Measurements from ENCODE around the gene KCNH2. TPM values are rescaled to one million over a fixed set of nuclear protein-coding genes. Genes with fewer than 3 reads are reported as not detected.
A peak's percentile ranks its signal among the peaks of the same experiment; 100 is the strongest.

KCNH2 gene
- total RNA-seq, 4 donors from 2014 or later: 0.70 TPM; not detected in 3

DNA sequence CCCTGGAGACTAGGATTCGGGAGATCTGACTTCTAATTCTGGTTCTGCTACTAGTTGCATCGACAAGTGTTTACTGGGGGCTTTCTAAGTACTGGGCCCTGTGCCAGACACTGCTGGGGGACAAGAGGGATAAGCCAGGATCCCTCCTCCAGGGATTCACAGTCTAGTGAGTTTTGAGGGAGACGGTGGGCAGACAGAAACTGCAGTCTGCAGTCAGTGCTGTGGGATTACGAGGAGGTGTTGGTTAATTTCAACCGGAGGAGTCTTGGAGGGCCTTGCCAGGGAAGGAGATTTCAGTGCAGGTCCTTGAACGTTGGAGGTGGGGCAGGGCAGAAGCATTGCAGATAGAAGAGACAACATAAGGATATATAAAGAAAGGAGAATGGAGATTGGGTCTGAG lies 3.5 kb upstream of the KCNH2 start:
- 66% methylated on average over 5 of the region's 6 CpGs for WGBS
- Histone ChIP-seq H3K27me3 (peaks cover 68% of the 10 kb centered on the region), H3K27ac (no peak overlapping the region), H3K9me3 (no peaks in the 10 kb centered on the region), H3K36me3 (no peaks in the 10 kb centered on the region), H3K4me1 (peaks cover 22% of the 10 kb centered on the region), H3K4me3 (no peak overlapping the region)
- TF ChIP-seq POLR2A (IDR thresholded peaks at IDR 0.05): no peak
- no peak for DNase-seq (ENCODE audit: low spot score in 2 of 2)

DNA sequence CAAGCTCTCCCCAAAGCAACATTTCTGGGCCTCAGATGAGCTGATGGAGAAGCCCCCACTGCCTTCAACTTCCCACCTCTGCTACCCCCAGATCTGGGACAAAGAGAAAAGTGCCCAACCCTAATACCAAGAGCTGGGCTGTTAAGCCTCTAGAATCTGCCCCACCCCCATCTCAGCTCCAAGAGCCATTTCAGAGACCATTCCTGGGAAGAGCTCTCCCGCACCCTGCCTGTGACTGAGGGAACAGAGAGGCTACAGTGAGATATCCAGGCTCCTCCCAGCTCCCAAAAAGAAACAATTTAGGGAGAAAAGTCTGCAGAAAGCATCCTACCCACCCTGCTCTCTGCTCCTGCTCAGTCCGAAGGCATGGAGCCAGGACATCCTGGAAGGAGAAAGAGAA lies 2.5 kb upstream of the KCNH2 start:
- H3K9me3 ChIP-seq: no peaks in the 10 kb centered on the region
- TF ChIP-seq POLR2AphosphoS5 (IDR thresholded peaks at IDR 0.05): no peak
- no peak for TF ChIP-seq CTCF (IDR thresholded peaks at IDR 0.05)
- no peak for TF ChIP-seq POLR2A (IDR thresholded peaks at IDR 0.05)
- no peak for TF ChIP-seq EP300 (IDR thresholded peaks at IDR 0.05)
- no peak overlapping the region for H3K27ac ChIP-seq
- WGBS: 47% methylated on average over 2 of the region's 2 CpGs
- no peaks in the 10 kb centered on the region for H3K36me3 ChIP-seq
- H3K27me3 ChIP-seq: peaks cover 75% of the 10 kb centered on the region
- H3K4me1 ChIP-seq: peaks cover 22% of the 10 kb centered on the region
- no peak overlapping the region for H3K4me3 ChIP-seq
- no peak for DNase-seq (ENCODE audit: low spot score in 2 of 2)

DNA sequence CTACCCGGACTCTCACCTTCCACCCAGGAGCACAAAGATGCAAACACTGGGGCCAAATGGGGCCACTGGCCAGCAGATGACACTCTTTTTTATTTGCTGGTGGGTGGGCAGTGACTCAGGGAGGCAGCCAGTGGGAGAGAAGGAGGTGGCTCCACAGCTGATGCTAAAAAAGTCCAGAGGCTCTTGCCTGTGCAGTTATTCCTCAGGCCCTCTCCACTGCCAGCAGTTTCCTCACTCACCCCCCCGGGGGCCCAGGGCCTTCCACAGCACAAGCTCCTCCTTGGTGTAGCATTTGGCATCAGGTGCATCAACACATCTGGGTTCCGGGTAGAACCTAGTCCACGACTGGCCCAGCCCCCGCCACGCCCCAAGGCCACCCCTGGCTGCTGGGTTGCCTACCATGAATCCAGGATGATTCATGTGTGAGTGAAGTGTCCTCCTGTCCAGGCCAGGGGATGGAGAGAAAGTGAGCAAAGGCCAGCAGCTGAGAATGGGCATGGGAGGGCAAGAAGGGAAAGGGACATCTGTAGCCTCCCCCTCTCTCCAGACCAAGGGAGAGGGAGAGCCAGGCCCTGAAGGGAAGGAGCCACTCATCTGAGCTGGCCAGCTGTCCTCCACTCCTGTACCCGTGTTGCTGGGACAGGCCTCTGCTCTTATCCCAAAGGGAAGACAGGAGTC lies 1.7 kb upstream of the KCNH2 start:
- H3K4me1 ChIP-seq: peaks cover 28% of the 10 kb centered on the region
- H3K36me3 ChIP-seq: no peaks in the 10 kb centered on the region
- H3K9me3 ChIP-seq: no peaks in the 10 kb centered on the region
- DNase-seq (ENCODE audit: low spot score in 2 of 2): no peak
- no peak overlapping the region for H3K27ac ChIP-seq
- TF ChIP-seq CTCF (IDR thresholded peaks at IDR 0.05) (no peak), POLR2AphosphoS5 (IDR thresholded peaks at IDR 0.05) (no peak), EP300 (IDR thresholded peaks at IDR 0.05) (no peak), POLR2A (IDR thresholded peaks at IDR 0.05) (no peak)
- WGBS: 36% methylated on average over 6 of the region's 7 CpGs
- no peak overlapping the region for H3K4me3 ChIP-seq
- peaks cover 79% of the 10 kb centered on the region for H3K27me3 ChIP-seq

- TF ChIP-seq EP300 (IDR thresholded peaks at IDR 0.05): no peak
- no peak for TF ChIP-seq POLR2AphosphoS5 (IDR thresholded peaks at IDR 0.05)
- TF ChIP-seq CTCF (IDR thresholded peaks at IDR 0.05): no peak
- no peak for TF ChIP-seq POLR2A (IDR thresholded peaks at IDR 0.05)
- Histone ChIP-seq H3K4me1 (peaks cover 41% of the 10 kb centered on the region), H3K9me3 (no peaks in the 10 kb centered on the region), H3K4me3 (peak overlapping the region; percentile 42), H3K27me3 (peaks cover 88% of the 10 kb centered on the region), H3K27ac (no peak overlapping the region), H3K36me3 (no peaks in the 10 kb centered on the region)
- no peak for DNase-seq (ENCODE audit: low spot score in 2 of 2)
- 12% methylated on average over 15 of the region's 62 CpGs for WGBS
Observed at GRCh38 chr7:150977382-150978125, 567 bp downstream of the KCNH2 start.

- no peak for TF ChIP-seq POLR2AphosphoS5 (IDR thresholded peaks at IDR 0.05)
- TF ChIP-seq EP300 (IDR thresholded peaks at IDR 0.05): peak; percentile 56
- no peak for TF ChIP-seq POLR2A (IDR thresholded peaks at IDR 0.05)
- TF ChIP-seq CTCF (IDR thresholded peaks at IDR 0.05): no peak
- H3K27ac ChIP-seq: no peak overlapping the region
- H3K36me3 ChIP-seq: no peaks in the 10 kb centered on the region
- H3K4me1 ChIP-seq: peaks cover 41% of the 10 kb centered on the region
- H3K27me3 ChIP-seq: peaks cover 90% of the 10 kb centered on the region
- H3K4me3 ChIP-seq: no peak overlapping the region
- 38% methylated on average over 10 of the region's 13 CpGs for WGBS
- no peaks in the 10 kb centered on the region for H3K9me3 ChIP-seq
- no peak for DNase-seq (ENCODE audit: low spot score in 2 of 2)
Observed at GRCh38 chr7:150976529-150977381, 1.4 kb downstream of the KCNH2 start.

All from suprapubic skin (tissue), 4 donors.